DOHH2 (cell line): ENCODE results near the gene UBAP1L.

ENCODE experiments used
- CTCF ChIP-seq: fragments of 200-600 bp; sonication (generic); IDR thresholded peaks from one replicate; pipeline ENCODE4 v1.5.1; 2014; ENCODE audit warnings: antibody characterized with exemption, mild to moderate bottlenecking, low read depth, low read length; ENCODE audit not compliant: poor library complexity, severe bottlenecking
- EZH2phosphoT487 ChIP-seq: fragments of 200-600 bp; sonication (generic); IDR thresholded peaks from 2 replicates; pipeline ENCODE4 v1.6.1; 2017; ENCODE audit warnings: borderline replicate concordance, mild to moderate bottlenecking, antibody characterized with exemption, low read length, moderate library complexity, mixed read lengths

GRCh38 chr15:65087411-65087810, 27.6 kb downstream of the UBAP1L start:
- TF ChIP-seq CTCF (no peak), EZH2phosphoT487 (no peak)
